Activated naive CD8-positive, alpha-beta T cell treated with anti-CD3 and anti-CD28 coated beads for 36 hours (primary cell): ENCODE results near the gene GPR107. TPM values are rescaled to one million over a fixed set of nuclear protein-coding genes. Genes with fewer than 3 reads are reported as not detected.
"Not testable (repeated sequence)": the region's sequence is repeated elsewhere in the genome, so short reads cannot be mapped to it uniquely, and the experiment has no call there.

Experiments used
- DNase-seq: peaks from one replicate; pipeline ENCODE4 v3.0.0; 2021
- H3K27ac Mint-ChIP-seq: one replicate; pipeline ENCODE4 v1.8.0; 2022; ENCODE audit warnings: mild to moderate bottlenecking, moderate library complexity, mixed read lengths
- H3K27me3 Mint-ChIP-seq: one replicate; pipeline ENCODE4 v1.8.0; 2022; ENCODE audit warnings: mild to moderate bottlenecking, mixed read lengths
- H3K36me3 Mint-ChIP-seq: one replicate; pipeline ENCODE4 v1.8.0; 2021; ENCODE audit warnings: mild to moderate bottlenecking, mixed read lengths
- H3K4me1 Mint-ChIP-seq: one replicate; pipeline ENCODE4 v1.8.0; 2021; ENCODE audit warnings: mixed read lengths
- H3K4me3 Mint-ChIP-seq: one replicate; pipeline ENCODE4 v1.8.0; 2022; ENCODE audit warnings: mild to moderate bottlenecking, moderate library complexity, mixed read lengths
- H3K9me3 Mint-ChIP-seq: one replicate; pipeline ENCODE4 v1.8.0; 2022; ENCODE audit warnings: mixed read lengths
- total RNA-seq, 2 experiments: library from RNA; stranded (reverse); gene quantifications; one replicate each; pipeline ENCODE4 v1.2.3, GENCODE V29; 2021

The GPR107 gene
- total RNA-seq = 10 to 100 TPM; 17.7 to 19.4 TPM

DNA sequence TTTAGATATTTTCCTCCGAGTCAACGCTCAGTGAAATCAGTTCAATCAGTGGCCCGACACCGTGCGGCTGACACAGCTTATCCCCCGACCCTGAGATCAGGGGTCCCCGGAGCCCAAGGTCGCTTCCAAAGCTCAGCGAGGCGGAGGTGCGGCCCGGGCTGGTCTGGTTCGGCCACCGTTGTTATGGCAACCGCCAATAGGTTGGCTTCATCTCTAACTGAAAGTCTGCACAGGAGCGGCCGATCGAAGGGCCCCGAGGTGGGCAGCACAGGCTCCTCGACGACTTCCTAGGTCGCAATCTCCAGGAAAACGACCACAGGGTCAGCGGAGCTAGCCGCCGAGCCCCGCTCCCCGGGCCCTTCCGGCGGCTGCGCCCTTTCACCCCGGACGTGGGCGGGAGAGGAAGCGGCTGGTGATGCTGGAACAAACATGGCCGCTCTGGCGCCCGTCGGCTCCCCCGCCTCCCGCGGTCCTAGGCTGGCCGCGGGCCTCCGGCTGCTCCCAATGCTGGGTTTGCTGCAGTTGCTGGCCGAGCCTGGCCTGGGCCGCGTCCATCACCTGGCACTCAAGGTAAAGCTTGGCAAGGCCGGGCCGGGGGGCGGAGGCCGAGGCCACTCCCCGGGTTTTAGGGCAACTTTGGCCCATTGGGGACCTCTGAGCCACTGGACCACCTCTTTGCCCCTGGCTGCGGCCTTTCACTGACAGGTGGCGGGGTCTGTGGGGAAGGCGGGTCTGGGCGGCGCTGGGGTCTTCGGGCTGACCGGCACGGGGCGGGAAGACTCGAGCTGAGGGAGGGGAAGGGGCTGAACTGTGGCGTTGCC, at the start of gene GPR107:
TSS of gene GPR107 (plus strand) at position 403 of the 821 bp plus-strand sequence. CDS start at position 430, 27 bp downstream.
- H3K4me1 Mint-ChIP-seq = peaks cover 33% of the 10 kb centered on the region
- H3K27ac Mint-ChIP-seq = peak within 1 kb of the TSS; percentile 90
- DNase-seq = peak; percentile 86
- no peaks in the 10 kb centered on the region for H3K9me3 Mint-ChIP-seq
- peak within 1 kb of the TSS; percentile 97 for H3K4me3 Mint-ChIP-seq
- peaks cover 6% of the 10 kb centered on the region for H3K36me3 Mint-ChIP-seq
- H3K27me3 Mint-ChIP-seq = no peaks in the 10 kb centered on the region

DNA sequence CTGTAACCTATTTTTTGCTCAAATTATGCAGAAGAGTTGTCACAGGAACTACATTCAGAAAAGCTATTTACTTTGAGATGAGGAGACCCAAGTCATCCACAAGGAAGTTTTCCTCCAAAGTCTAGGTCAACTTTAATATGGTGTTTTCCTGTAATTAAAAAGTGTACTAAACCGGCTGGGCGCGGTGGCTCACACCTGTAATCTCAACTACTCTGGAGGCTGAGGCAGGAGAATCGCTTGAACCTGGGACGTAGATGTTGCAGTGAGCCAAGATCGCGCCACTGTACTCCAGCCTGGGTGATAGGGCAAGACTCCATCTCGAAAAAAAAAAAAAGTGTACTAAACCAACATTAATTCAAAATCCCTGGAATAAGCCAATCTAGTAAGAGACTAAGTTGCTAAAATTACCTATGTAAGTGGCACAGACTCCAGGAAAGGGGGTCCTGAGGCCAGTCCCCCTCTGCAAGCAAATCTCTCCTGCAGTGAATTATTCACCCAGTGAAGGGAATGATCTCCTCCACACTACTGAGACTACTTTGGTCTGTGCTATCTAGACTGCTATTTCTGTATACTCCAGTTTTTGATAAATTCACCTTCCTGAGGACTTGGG, 49.7 kb upstream of the GPR107 start:
- H3K4me1 Mint-ChIP-seq = peaks cover 58% of the 10 kb centered on the region
- peak overlapping the region; percentile 16 for H3K27ac Mint-ChIP-seq
- no peaks in the 10 kb centered on the region for H3K27me3 Mint-ChIP-seq
- H3K4me3 Mint-ChIP-seq = no peak overlapping the region
- no peaks in the 10 kb centered on the region for H3K9me3 Mint-ChIP-seq
- H3K36me3 Mint-ChIP-seq = peaks cover 57% of the 10 kb centered on the region
- DNase-seq = no peak

DNA sequence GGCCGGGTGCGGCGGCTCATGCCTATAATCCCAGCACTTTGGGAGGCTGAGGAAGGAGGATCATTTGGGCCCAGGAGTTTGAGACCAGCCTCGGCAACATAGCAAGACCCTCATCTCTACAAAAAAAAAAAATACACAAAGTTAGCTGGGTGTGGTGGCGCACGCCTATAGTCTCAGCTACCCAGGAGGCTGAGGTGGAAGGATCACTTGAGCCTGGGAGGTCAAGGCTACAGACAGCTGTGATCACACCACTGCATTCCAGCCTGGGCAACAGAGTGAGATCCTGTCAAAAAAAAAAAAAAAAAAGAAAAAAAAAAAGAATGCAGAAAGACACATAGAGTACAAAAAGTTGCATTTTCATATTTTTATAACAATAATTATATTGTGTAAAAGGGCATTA, 46.8 kb upstream of the GPR107 start:
- DNase-seq, H3K9me3 Mint-ChIP-seq, H3K27me3 Mint-ChIP-seq, H3K4me3 Mint-ChIP-seq: not testable (repeated sequence)
- H3K36me3 Mint-ChIP-seq = peaks cover 57% of the 10 kb centered on the region
- H3K27ac Mint-ChIP-seq = peak overlapping the region; percentile 87
- peaks cover 65% of the 10 kb centered on the region for H3K4me1 Mint-ChIP-seq

DNA sequence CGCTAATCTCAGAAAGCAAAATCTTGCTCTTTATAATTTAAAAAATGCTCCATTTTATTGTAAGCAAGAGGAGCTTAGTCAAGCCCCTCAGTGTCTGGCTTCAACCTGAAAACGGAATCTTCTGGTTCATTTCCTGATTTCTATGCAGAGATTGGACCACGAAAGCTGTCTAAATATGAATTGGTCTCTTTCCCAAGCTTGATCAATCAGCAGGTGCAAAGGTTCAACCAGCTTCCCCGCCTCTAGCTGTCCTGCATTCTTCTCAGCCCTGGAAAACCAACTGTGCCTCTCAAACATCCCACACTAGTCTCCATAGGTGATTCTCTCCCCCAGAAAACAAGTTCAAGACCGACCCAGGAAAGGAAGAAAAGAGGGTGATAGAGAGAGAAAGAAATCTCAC, 45.2 kb upstream of the GPR107 start:
- Mint-ChIP-seq H3K27ac (peak overlapping the region; percentile 86), H3K27me3 (no peaks in the 10 kb centered on the region), H3K36me3 (peaks cover 56% of the 10 kb centered on the region), H3K9me3 (peaks cover 5% of the 10 kb centered on the region), H3K4me1 (peaks cover 70% of the 10 kb centered on the region), H3K4me3 (peak overlapping the region; percentile 0)
- no peak for DNase-seq

DNA sequence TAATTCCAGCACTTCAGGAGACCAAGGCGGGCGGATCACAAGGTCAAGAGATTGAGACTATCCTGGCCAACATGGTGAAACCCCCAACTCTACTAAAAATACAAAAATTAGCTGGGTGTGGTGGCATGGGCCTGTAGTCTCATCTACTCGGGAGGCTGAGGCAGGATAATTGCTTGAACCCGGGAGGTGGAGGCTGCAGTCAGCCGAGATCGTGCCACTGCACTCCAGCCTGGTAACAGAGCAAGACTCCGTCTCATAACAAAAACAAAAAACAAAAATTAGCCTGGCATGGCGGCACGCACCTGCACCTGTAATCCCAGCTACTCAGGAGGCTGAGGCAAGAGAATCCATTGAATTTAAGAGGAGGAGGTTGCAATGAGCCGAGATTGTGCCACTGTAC, 44.2 kb upstream of the GPR107 start:
- not testable (repeated sequence) for H3K27me3 Mint-ChIP-seq, DNase-seq, H3K9me3 Mint-ChIP-seq, H3K4me3 Mint-ChIP-seq
- peaks cover 59% of the 10 kb centered on the region for H3K36me3 Mint-ChIP-seq
- peaks cover 68% of the 10 kb centered on the region for H3K4me1 Mint-ChIP-seq
- H3K27ac Mint-ChIP-seq = peak overlapping the region; percentile 90

DNA sequence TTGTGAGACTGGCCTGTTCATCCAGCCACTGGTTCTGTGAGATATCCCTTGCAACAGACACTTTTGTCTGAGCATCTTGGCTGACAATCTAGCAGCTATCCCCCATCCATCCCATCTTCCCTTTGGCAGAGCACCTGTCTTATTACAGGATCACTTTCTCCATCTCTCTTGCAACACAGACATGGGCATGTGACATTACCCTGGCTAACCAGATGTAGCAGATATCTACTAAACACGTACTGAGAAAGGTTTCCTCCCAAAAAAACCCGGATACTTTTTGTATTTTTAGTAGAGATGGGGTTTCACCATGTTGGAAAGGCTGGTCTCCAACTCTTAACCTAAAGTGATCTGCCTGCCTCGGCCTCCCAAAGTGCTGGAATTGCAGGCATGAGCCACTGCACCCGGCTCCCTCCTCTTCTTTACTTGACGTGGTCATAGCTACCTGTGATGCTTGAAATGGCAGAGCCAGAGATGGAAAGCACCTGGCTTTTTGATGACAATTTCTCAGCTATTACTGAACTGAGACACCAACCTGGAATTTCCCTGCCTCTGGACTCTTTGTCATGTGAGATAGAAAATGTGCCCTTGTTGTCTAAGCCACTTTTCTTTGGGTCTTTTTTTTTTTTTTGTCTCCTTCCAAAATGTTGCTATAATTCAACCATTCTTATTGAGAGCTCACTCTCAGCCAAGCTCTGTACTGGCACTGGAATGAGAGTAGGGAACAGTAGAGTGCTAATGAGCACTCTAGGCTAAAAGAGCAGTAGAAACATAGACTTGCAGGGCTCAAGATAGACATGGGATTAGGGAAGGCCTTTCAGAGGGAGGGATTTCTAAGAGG, 43.3 kb upstream of the GPR107 start:
- H3K27ac Mint-ChIP-seq = peak overlapping the region; percentile 90
- peaks cover 6% of the 10 kb centered on the region for H3K9me3 Mint-ChIP-seq
- peak overlapping the region; percentile 27 for H3K4me3 Mint-ChIP-seq
- no peaks in the 10 kb centered on the region for H3K27me3 Mint-ChIP-seq
- peak; percentile 47 for DNase-seq
- H3K4me1 Mint-ChIP-seq = peaks cover 68% of the 10 kb centered on the region
- H3K36me3 Mint-ChIP-seq = peaks cover 61% of the 10 kb centered on the region

DNA sequence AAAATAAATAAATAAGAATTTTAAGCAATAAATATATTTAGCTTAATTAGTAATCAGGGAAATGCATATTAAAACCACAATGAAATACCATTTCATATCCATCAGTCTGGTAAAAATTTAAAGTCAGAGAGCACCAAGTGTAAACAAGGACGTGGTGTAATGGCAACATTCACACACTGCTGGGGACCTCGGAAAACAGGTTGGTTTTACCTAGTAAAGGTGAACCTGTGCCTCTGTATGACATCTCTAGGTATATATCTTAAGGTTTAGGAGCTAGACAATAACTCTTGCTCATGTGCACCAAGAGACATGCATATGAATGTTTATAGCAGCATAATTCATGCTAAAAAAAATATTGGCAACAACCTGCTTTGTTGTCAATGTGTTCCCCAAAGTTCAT, 40.4 kb upstream of the GPR107 start:
- Mint-ChIP-seq H3K27ac (peak overlapping the region; percentile 45), H3K36me3 (peaks cover 67% of the 10 kb centered on the region), H3K27me3 (no peaks in the 10 kb centered on the region), H3K4me3 (no peak overlapping the region), H3K9me3 (peaks cover 14% of the 10 kb centered on the region), H3K4me1 (peaks cover 71% of the 10 kb centered on the region)
- DNase-seq = no peak

DNA sequence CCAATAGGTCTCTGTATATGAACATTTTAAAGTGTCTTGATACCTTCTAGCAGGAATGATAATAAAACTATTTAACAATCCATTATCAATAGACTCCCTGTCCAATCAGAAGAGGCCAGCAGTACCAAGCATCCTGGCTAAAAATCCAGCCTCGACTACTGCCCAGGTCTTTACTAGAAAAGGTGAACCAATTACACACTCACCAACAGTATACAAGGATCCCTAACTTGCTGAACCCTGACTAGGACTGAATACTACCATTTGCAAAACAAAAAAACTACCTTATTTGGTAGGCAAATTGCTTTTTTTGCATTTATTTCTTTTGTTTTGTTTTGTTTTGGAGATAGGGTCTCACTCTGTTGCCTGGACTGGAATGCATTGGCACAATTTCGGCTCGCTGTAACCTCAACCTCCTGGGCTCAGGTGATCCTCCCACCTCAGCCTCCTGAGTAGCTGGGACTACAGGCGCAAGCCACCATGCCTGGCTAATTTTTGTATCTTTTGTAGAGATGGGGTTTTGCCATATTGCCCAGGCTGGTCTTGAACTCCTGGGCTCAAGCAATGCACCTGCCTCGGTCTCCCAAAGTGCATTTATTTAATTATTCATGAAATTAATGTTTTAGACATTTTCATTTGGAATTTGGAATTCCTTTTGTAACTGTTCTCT, 38.2 kb upstream of the GPR107 start:
- Mint-ChIP-seq H3K9me3 (peaks cover 14% of the 10 kb centered on the region), H3K27ac (no peak overlapping the region), H3K4me3 (no peak overlapping the region), H3K4me1 (peaks cover 67% of the 10 kb centered on the region), H3K27me3 (no peaks in the 10 kb centered on the region), H3K36me3 (peaks cover 66% of the 10 kb centered on the region)
- no peak for DNase-seq

DNA sequence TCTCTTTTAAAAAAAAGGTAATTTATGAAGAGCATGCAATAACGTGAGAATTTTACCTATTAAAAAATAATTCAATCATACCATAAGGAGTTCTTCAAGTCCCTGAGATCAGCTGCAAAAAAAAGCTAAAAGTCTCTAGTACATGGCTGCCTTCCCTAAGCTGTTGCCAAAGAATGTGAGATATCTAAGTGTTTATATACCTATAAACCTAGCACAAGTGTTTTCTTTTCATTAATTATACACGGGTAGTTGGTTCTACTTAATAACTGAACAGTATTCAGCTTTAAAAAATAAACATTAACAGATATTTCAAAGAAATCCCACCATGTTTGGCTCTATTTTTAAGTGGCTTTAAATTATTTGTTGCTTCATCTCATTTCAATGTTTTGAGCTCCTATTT, 36.6 kb upstream of the GPR107 start:
- peaks cover 9% of the 10 kb centered on the region for H3K9me3 Mint-ChIP-seq
- H3K27me3 Mint-ChIP-seq = no peaks in the 10 kb centered on the region
- peak overlapping the region; percentile 96 for H3K27ac Mint-ChIP-seq
- H3K36me3 Mint-ChIP-seq = peaks cover 62% of the 10 kb centered on the region
- peaks cover 68% of the 10 kb centered on the region for H3K4me1 Mint-ChIP-seq
- H3K4me3 Mint-ChIP-seq = peak overlapping the region; percentile 37
- DNase-seq = no peak

DNA sequence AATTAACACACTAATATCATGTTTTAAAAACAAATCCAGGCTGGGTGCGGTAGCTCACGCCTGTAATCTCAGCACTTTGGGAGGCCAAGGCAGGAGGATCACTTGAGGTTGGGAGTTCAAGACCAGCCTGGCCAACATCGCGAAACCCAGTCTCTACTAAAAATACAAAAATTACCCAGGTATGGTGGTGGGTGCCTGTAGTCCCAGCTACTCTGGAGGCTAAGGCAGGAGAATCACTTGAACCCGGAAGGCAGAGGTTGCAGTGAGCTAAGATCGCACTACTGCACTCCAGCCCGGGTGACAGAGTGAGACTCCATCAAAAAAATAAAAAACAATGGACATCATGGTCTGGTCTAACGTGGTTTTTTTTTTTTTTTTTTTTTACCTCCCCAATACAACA, 36.2 kb upstream of the GPR107 start:
- Mint-ChIP-seq H3K36me3 (peaks cover 61% of the 10 kb centered on the region), H3K27ac (peak overlapping the region; percentile 96), H3K4me1 (peaks cover 68% of the 10 kb centered on the region)
- not testable (repeated sequence) for H3K4me3 Mint-ChIP-seq, DNase-seq, H3K27me3 Mint-ChIP-seq, H3K9me3 Mint-ChIP-seq

DNA sequence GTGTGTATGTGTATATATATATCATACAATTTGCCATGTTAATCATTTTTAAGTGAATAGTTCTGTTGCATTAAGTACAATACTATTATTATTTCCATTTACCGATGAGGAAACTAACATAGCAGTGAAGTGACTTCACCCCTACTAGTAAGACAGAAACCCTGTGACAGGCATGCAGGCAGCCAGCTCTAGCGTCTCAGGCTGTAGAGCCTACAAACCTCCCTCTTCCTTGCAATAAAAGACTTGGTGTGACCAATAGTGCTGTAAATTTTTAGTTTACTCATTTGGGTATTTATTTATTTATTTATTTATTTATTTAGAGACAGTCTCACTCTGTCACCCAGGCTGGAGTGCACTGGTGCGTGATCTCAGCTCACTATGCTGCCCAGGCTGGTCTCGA, 35.4 kb upstream of the GPR107 start:
- no peaks in the 10 kb centered on the region for H3K27me3 Mint-ChIP-seq
- H3K4me1 Mint-ChIP-seq = peaks cover 70% of the 10 kb centered on the region
- H3K4me3 Mint-ChIP-seq = no peak overlapping the region
- DNase-seq = no peak
- peak overlapping the region; percentile 96 for H3K27ac Mint-ChIP-seq
- H3K36me3 Mint-ChIP-seq = peaks cover 58% of the 10 kb centered on the region
- peaks cover 9% of the 10 kb centered on the region for H3K9me3 Mint-ChIP-seq

DNA sequence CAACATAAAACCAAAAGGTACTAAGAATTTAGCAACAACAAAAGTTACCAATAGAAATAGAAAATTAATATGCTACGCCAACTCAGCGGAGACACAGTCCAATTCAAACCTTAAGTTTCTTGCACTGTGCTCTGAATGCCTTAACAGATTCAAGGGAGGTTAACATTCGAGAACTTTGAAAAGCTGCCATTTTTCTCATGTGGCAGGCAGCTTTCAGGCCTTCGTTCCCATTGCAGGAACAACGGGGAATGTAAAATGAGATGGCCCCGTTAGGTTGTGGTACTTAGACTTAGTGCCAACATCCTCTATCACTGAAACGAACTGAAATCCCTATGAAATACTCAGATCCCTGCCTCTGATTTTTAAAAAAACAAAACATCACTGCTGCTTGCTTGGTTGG, 33.1 kb upstream of the GPR107 start:
- H3K4me3 Mint-ChIP-seq = no peak overlapping the region

DNA sequence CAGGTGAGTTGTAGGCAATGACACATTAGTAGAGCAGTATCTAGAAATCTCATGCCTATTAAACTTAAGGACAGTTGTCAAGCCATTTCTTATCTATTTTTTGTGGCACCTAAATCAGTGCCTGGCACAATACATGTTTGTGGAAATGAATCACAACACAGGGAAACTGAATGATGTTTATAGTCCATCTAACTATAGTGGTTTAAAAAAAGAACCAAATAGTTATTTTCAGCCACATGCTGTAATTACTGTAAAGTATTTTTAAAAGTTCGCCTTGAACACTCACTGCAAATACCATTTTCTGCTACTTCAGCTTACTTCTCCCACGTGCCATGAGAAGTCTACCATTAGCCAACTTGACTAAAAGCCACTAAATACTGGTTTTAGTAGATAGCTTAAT, 32.6 kb upstream of the GPR107 start:
- DNase-seq = no peak
- Mint-ChIP-seq H3K27ac (peak overlapping the region; percentile 85), H3K9me3 (peaks cover 8% of the 10 kb centered on the region), H3K36me3 (peaks cover 70% of the 10 kb centered on the region), H3K4me1 (peaks cover 86% of the 10 kb centered on the region), H3K27me3 (no peaks in the 10 kb centered on the region), H3K4me3 (no peak overlapping the region)

More for the DNA sequence above, 33.1 kb upstream of the GPR107 start:
- DNase-seq = no peak
- Mint-ChIP-seq H3K4me1 (peaks cover 82% of the 10 kb centered on the region), H3K27me3 (no peaks in the 10 kb centered on the region), H3K36me3 (peaks cover 67% of the 10 kb centered on the region), H3K27ac (peak overlapping the region; percentile 85), H3K9me3 (peaks cover 8% of the 10 kb centered on the region)

DNA sequence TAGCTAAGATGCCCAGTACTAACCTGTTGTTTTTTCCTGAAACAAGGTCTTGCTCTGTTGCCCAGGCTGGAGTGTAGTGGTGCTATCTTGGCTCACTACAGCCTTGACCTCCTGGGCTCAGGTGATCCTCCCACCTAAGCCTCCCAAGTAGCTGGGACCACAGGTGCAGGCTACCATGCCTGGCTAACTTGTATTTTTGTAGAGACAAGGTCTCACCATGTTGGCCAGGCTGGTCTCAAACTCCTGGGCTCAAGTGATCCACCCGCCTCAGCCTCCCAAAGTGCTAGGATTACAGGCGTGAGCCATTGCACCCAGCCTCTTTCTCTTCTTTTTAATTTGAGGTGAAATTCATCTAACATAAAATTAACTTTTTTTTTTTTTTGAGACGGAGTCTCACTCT, 31.9 kb upstream of the GPR107 start:
- DNase-seq, H3K4me3 Mint-ChIP-seq, H3K9me3 Mint-ChIP-seq, H3K27me3 Mint-ChIP-seq: not testable (repeated sequence)
- H3K36me3 Mint-ChIP-seq = peaks cover 69% of the 10 kb centered on the region
- peaks cover 86% of the 10 kb centered on the region for H3K4me1 Mint-ChIP-seq
- H3K27ac Mint-ChIP-seq = peak overlapping the region; percentile 85
